GM19468 (cell line): ENCODE data around the gene SLC10A3.

Experiments used
- ATAC-seq: cut with Tn5 transposase; IDR thresholded peaks from one replicate; pipeline ENCODE4 v1.9.1; 2021; ENCODE audit warnings: mild to moderate bottlenecking, moderate library complexity, moderate number of reproducible peaks; ENCODE audit not compliant: unreplicated experiment; ENCODE audit errors: extremely low read depth

The SLC10A3 gene

DNA sequence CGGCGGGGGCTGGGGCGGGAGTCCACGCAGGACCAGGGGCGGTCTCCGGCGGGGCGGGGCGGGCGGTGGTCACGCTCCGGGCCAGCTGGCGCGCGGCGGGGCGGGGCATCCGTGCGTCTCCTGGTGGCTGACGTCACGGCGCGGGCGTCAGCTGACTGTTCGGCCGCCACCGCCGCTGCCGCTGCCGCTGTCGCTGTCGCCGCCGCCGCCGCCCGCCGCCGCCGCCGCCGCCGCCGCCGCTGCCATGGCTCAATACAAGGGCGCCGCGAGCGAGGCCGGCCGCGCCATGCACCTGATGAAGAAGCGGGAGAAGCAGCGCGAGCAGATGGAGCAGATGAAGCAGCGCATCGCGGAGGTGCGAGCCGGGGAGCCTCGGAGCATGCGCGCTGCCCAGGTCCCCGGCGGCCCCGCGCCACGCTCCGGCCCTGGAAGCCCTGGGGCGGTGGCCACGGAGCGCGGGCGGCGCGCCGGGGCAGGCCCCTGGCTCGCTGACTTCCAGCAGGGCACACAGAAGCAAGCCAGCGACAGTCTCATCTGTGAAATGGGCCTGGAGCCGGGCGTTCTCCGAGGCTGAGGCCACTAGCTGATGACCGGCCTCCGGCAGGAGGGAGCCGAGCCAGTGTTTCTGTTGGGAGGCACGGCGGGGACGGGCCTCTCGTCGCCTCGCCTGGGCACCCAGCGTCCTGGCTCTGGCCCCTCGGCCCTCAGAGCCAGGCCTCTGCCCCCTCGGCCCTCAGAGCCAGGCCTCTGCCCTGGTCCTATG is 46.3 kb downstream of the SLC10A3 start, which contains the start of gene FAM50A:
FAM50A (plus strand) TSS at position 150 of the 763 bp plus-strand sequence; CDS start at position 245, 95 bp downstream.
- ATAC-seq, result peak; percentile 13

DNA sequence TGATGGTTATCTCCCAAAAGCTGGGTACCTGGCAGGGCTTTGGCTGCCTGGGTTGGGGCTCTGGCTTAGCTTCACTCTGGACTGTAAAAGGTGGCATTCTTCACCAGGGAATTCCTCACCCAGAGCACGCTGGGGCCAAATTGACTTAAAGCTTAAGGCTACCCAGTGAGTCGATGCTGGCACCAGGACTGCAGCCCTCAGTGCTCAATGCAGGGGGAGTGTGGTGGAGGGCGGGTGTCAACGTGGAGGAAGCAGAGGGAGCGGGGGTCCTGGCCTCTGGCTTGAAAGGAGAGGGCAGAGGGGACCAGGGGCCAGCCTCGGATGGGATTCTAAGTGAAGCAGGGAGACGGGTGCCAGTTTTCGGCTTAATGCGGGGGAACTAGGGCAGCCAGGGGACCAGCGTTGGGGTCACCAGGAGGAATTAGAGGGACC is 46.9 kb downstream of the SLC10A3 start:
- ATAC-seq, result no peak

DNA sequence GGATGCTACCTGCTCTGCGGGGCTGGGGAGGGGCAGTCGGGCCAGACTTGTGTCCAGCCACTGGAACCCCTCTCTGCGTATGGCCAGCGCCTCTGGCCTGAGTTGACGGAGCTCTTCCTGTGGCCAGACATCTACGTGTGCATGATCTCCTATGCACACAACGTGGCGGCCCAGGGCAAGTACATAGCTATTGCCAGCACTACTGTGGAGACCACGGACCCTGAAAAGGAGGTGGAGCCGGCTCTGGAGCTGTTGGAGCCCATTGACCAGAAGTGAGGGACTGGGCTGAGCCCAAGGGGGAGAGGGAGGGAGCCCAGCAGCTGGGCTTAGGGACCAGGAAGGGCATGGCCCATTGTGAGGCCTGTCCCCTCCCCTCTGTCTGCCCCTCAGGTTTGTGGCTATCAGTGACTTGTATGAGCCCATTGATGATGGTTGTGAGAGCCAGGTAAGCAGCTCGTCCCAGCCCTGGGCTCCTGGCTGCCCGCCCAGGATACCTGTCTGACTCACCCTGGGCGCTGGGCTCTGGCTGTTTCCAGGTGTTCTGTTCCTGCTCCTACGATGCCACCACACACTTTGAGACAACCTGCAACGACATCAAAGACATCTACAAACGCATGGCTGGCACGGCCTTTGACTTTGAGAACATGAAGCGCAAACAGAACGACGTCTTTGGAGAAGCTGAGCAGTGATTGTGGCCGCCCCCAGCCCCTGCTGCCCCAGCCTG is 48.3 kb downstream of the SLC10A3 start:
- ATAC-seq, result no peak

DNA sequence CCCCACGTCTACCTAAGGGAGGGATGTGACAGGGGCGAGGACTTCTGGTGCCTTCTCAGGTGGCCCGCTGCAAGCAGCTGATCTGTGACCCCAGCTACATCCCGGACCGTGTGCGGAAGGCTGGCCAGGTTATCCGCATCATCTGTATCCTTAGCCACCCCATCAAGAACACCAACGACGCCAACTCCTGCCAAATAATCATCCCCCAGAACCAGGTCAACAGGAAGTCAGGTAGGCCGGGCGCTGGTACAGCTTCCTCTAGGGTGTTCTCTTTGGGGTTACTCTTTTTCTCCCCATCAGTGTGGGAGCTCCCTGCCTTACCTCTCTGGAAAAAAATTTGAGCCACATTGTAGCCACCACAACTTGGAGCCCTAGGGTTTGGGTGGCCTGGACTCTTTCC is 48.9 kb downstream of the SLC10A3 start:
- no peak for ATAC-seq

DNA sequence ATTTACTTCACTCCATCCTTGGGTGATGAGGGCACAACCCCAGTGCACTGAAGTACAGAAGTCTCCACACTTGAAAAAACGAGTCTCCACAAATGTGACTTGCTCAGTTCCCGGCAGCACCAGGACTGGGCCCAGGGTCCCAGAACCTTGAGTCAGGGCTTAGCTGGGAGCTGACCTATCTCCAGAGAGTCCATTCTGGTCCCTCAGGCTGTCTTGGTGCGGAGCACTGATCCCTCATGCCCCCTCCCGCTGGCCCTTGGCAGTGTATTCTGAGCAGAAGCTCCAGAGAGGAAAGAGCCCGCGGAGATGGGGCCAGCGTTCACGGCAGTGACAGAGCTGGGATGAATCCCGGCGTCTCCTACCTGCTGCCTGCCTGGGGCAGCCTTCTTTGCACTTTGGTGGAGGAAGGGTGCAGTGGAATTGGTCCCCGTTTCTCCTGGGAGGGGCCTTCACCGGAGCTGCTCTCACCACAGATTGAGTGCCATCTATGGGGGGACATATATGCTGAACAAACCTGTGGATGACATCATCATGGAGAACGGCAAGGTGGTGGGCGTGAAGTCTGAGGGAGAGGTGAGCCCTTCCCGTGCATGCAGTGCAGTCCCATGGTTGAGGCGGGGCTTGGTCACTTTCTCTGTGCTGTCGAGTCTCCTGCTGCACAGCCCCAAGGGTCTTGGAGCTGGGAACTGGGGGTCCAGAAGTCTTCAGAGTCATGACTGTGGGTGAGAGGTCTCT is 49.6 kb downstream of the SLC10A3 start:
- ATAC-seq, result no peak

DNA sequence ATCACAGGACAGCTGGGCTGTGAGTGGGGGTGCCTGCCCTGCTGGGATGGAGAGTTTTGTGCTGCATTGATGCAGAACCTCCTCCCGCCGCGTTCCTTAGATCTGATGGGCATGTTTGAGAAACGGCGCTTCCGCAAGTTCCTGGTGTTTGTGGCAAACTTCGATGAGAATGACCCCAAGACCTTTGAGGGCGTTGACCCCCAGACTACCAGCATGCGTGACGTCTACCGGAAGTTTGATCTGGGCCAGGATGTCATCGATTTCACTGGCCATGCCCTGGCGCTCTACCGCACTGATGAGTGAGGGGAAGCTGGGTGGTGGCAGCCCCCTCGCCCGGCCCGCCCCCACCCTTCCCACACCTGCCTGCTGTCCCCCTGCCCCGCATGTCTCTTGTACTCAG is 50.6 kb downstream of the SLC10A3 start:
- ATAC-seq, result no peak

DNA sequence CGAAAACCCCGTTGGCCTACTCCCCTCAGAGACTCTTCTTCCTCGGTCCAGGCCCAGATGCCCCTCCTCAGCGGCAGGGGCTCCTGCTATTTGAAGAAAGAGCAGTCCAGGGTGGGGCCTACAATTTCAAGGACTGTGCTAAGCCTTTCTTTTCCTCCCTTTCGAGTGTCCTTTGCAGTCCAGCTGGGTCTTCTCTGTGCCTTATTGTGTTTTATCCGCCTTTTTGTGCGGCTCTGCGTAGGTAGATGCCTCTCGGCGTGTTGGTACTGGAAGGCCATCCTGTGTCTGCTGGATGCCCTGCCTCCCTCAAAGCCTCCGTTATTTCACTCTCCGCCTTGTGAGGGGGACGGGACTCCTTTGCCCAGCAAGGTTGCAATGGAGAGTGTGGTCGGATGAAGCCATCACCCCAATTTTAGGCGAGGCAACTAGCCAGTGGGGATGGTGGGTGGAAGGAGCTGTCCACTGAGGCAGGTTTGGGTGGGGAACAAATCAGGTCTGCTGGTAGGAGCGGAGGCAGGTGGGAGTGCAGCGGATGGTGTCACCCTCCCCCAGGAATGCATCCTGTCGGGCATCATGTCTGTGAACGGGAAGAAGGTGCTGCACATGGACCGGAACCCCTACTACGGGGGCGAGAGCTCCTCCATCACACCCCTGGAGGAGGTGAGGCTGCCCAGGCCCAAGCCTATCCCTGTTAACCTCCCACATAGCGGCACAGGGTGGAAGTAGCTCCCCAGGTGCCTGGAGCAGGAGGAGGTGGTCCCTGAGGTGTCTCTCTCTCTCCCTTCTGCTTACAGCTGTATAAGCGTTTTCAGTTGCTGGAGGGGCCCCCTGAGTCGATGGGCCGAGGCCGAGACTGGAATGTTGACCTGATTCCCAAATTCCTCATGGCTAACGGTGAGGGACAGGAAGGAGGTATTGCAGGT is 52.2 kb downstream of the SLC10A3 start:
- ATAC-seq, result no peak
